ENCODE data around the gene EDNRA.

Gene EDNRA

GRCh38 chr4:147571036-147571770 lies 90.3 kb downstream of the EDNRA start:
- DNase-seq (ENCODE audit: low read depth): no peak
- no peak overlapping the region for H3K4me3 ChIP-seq (replicated peaks; ENCODE audit: low read depth, low read length)
- no peak for TF ChIP-seq CTCF (IDR thresholded peaks at IDR 0.05; ENCODE audit: low read length, missing control alignments)

GRCh38 chr4:147576084-147576483 lies 95.2 kb downstream of the EDNRA start:
- H3K4me3 ChIP-seq (replicated peaks; ENCODE audit: low read depth, low read length): no peak overlapping the region
- no peak for DNase-seq (ENCODE audit: low read depth)
- TF ChIP-seq CTCF (IDR thresholded peaks at IDR 0.05; ENCODE audit: low read length, missing control alignments): no peak

- DNase-seq (ENCODE audit: low read depth): peak; percentile 91
- no peak overlapping the region for H3K4me3 ChIP-seq (replicated peaks; ENCODE audit: low read depth, low read length)
- no peak for TF ChIP-seq CTCF (IDR thresholded peaks at IDR 0.05; ENCODE audit: low read length, missing control alignments)
Measured at GRCh38 chr4:147578051-147578476, 97.2 kb downstream of the EDNRA start.

- no peak overlapping the region for H3K4me3 ChIP-seq (replicated peaks; ENCODE audit: low read depth, low read length)
- TF ChIP-seq CTCF (IDR thresholded peaks at IDR 0.05; ENCODE audit: low read length, missing control alignments): no peak
- DNase-seq (ENCODE audit: low read depth): no peak
Measured at GRCh38 chr4:147578593-147578992, 97.7 kb downstream of the EDNRA start.

- no peak for TF ChIP-seq CTCF (IDR thresholded peaks at IDR 0.05; ENCODE audit: low read length, missing control alignments)
- no peak for DNase-seq (ENCODE audit: low read depth)
- no peak overlapping the region for H3K4me3 ChIP-seq (replicated peaks; ENCODE audit: low read depth, low read length)
Measured at GRCh38 chr4:147580396-147580795, 99.5 kb downstream of the EDNRA start.

GRCh38 chr4:147581606-147582350 lies 100.9 kb downstream of the EDNRA start:
- DNase-seq (ENCODE audit: low read depth): peak; percentile 57
- no peak overlapping the region for H3K4me3 ChIP-seq (replicated peaks; ENCODE audit: low read depth, low read length)
- TF ChIP-seq CTCF (IDR thresholded peaks at IDR 0.05; ENCODE audit: low read length, missing control alignments): no peak
